Keratinocyte (primary cell): ENCODE data around the gene GRM4. TPM values are rescaled to one million over a fixed set of nuclear protein-coding genes. Genes with fewer than 3 reads are reported as not detected.

Experiments used
- DNase-seq: peaks from one replicate; pipeline ENCODE4 v3.0.0-alpha.2; 2011; ENCODE audit warnings: low read depth, missing footprints, low spot score
- FAIRE-seq: peaks from 2 replicates; lab custom pipeline; 2011; peaks lifted over from hg19 to GRCh38; lab: Jason Lieb, UNC
- H2AFZ ChIP-seq: 2 replicates; pipeline ENCODE4 v1.6.0; 2012; ENCODE audit warnings: low read length, control low read depth, inconsistent platforms; ENCODE audit not compliant: control insufficient read depth
- H3K27ac ChIP-seq: 2 replicates; pipeline ENCODE4 v1.5.1; 2011; ENCODE audit warnings: low read length; ENCODE audit not compliant: control insufficient read depth, insufficient read depth
- H3K27me3 ChIP-seq: 3 replicates; pipeline ENCODE4 v1.6.0; 2011; ENCODE audit warnings: low read length; ENCODE audit not compliant: control insufficient read depth, insufficient read depth; ENCODE audit errors: extremely low read depth
- H3K36me3 ChIP-seq, 2 experiments: 2 replicates in 1 of 2; 3 replicates in 1 of 2; pipeline ENCODE4 v1.5.1; 2011; ENCODE audit warnings: low read length in 2 of 2, mild to moderate bottlenecking in 1 of 2; ENCODE audit not compliant: control insufficient read depth in 2 of 2, insufficient read depth in 2 of 2; ENCODE audit errors: extremely low read depth in 1 of 2
- H3K4me1 ChIP-seq: 3 replicates; pipeline ENCODE4 v1.5.1; 2011; ENCODE audit warnings: low read length; ENCODE audit not compliant: control insufficient read depth, insufficient read depth; ENCODE audit errors: extremely low read depth
- H3K4me2 ChIP-seq: 3 replicates; pipeline ENCODE4 v1.6.0; 2011; ENCODE audit warnings: low read depth, low read length; ENCODE audit not compliant: control insufficient read depth, insufficient read depth; ENCODE audit errors: extremely low read depth
- H3K4me3 ChIP-seq, 3 experiments: fragments of 200-600 bp in 1 of 3; sonication (generic) in 1 of 3; 2 replicates in 2 of 3; 3 replicates in 1 of 3; pipeline ENCODE4 v1.5.1; 2011 to 2016; ENCODE audit warnings: low read length in 3 of 3, mild to moderate bottlenecking in 3 of 3, control low read depth in 2 of 3, inconsistent platforms in 1 of 3, low read depth in 1 of 3, mixed read lengths in 1 of 3, mixed run types in 1 of 3, moderate library complexity in 1 of 3; ENCODE audit not compliant: control insufficient read depth in 2 of 3, insufficient read depth in 2 of 3; ENCODE audit errors: extremely low read depth in 1 of 3
- H3K79me2 ChIP-seq: 2 replicates; pipeline ENCODE4 v1.6.0; 2012; ENCODE audit warnings: low read length; ENCODE audit not compliant: control insufficient read depth, insufficient read depth
- H3K9ac ChIP-seq: 3 replicates; pipeline ENCODE4 v1.6.0; 2011; ENCODE audit warnings: low read length; ENCODE audit not compliant: control insufficient read depth, insufficient read depth; ENCODE audit errors: extremely low read depth
- H3K9me1 ChIP-seq: 3 replicates; pipeline ENCODE4 v1.6.0; 2011; ENCODE audit warnings: low read length; ENCODE audit not compliant: control insufficient read depth, insufficient read depth; ENCODE audit errors: extremely low read depth
- H3K9me3 ChIP-seq: 2 replicates; pipeline ENCODE4 v1.5.1; 2012; ENCODE audit warnings: low read depth, low read length; ENCODE audit not compliant: control insufficient read depth
- H4K20me1 ChIP-seq: 3 replicates; pipeline ENCODE4 v1.6.0; 2011; ENCODE audit warnings: low read length; ENCODE audit not compliant: control insufficient read depth, insufficient read depth; ENCODE audit errors: extremely low read depth
- EZH2 ChIP-seq: IDR thresholded peaks from one replicate; pipeline ENCODE4 v1.6.1; 2012; ENCODE audit warnings: inconsistent platforms, mild to moderate bottlenecking, low read length, moderate library complexity
- dilution Hi-C: fragments of 300-500 bp; cut with MboI; formaldehyde crosslinking; loops from one replicate; pipeline ENCODE4 v1.7.0; 2020; ENCODE audit warnings: low sequenced_read_pairs; ENCODE audit not compliant: extremely low pct_ligation_motif_present
- polyA plus RNA-seq, 5 experiments: library from polyadenylated mRNA; depleted of rRNA in 3 of 5; stranded (reverse) in 3 of 5; stranded (forward) in 1 of 5; unstranded in 1 of 5; fragments of >200 nt; gene quantifications; 1 replicate in 1 of 5; 2 replicates in 3 of 5; 3 replicates in 1 of 5; pipeline versions ENCODE4 v1.2.1 to v1.2.3, GENCODE V29; 2011 to 2012; ENCODE audit warnings: missing spikeins in 2 of 5, low read depth in 1 of 5, low replicate concordance in 1 of 5
- TF ChIP-seq, protein P1 (sequence below), 3 experiments: IDR thresholded peaks in 1 of 3; conservative IDR thresholded peaks in 1 of 3; optimal IDR thresholded peaks in 1 of 3; 2 replicates in 2 of 3; 3 replicates in 1 of 3; pipeline versions ENCODE3 to v1.5.1; 2011; ENCODE audit warnings: low read length in 3 of 3, mild to moderate bottlenecking in 3 of 3, moderate library complexity in 2 of 3, control low read depth in 1 of 3, inconsistent platforms in 1 of 3; ENCODE audit not compliant: insufficient read depth in 2 of 3; ENCODE audit errors: extremely low read depth in 1 of 3

Gene GRM4
- polyA plus RNA-seq, 1 donor (not counting 4 experiments of a cell fraction or from before 2014, with no cell fraction given), result not detected

DNA sequence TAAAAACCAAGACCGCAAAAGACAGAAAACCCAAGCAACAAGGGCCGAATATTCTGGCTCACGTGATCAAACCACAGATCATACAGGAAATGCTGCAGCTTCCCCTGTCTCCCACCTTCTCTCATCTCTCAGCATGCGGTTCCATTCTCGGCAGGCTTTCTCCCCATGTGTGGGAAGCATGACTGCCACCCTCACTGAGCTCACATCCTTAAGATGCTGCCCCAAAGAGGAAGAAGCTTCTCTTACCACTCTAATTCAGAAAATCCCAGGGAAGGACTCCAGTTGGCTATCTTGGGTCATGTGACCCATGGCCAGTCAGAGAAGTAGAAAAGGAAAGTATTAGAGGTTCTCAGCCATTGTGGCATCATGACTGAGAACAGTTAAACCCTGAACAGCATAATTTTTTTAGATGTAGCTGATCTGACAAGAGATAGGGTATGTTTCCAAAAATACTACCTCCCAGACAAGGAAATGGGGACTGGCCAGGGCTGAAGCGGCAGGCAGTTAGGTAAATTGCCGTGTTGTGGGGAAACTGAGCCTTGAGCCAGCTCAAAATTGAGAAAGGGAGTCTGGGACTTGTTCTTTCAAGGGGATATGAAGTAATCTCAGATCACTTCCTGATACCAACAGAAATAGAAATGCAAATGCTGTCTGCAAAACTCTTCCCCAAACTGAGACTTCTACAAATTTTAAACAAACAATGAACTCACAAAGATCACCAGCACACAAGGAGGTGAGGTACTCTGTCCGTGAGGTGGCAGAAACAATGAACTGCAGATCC is 37.1 kb upstream of the GRM4 start:
- Histone ChIP-seq H4K20me1 (no peaks in the 10 kb centered on the region), H3K9me3 (no peaks in the 10 kb centered on the region), H3K36me3 (no peaks in the 10 kb centered on the region), H3K27ac (no peak overlapping the region), H3K9ac (no peak overlapping the region), H3K27me3 (no peaks in the 10 kb centered on the region), H3K9me1 (no peaks in the 10 kb centered on the region), H3K4me2 (no peak overlapping the region), H3K4me1 (peaks cover 6% of the 10 kb centered on the region), H3K79me2 (no peaks in the 10 kb centered on the region), H2AFZ (no peak overlapping the region), H3K4me3 (no peak overlapping the region)
- dilution Hi-C loops, result no loop called here
- no peak for FAIRE-seq
- DNase-seq, result no peak
- TF ChIP-seq EZH2, result no peak
- TF ChIP-seq, protein P1, sequence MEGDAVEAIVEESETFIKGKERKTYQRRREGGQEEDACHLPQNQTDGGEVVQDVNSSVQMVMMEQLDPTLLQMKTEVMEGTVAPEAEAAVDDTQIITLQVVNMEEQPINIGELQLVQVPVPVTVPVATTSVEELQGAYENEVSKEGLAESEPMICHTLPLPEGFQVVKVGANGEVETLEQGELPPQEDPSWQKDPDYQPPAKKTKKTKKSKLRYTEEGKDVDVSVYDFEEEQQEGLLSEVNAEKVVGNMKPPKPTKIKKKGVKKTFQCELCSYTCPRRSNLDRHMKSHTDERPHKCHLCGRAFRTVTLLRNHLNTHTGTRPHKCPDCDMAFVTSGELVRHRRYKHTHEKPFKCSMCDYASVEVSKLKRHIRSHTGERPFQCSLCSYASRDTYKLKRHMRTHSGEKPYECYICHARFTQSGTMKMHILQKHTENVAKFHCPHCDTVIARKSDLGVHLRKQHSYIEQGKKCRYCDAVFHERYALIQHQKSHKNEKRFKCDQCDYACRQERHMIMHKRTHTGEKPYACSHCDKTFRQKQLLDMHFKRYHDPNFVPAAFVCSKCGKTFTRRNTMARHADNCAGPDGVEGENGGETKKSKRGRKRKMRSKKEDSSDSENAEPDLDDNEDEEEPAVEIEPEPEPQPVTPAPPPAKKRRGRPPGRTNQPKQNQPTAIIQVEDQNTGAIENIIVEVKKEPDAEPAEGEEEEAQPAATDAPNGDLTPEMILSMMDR (optimal IDR thresholded peaks at IDR 0.05 in 1 of 3, IDR thresholded peaks at IDR 0.05 in 1 of 3, conservative IDR thresholded peaks at IDR 0.05 in 1 of 3; ENCODE audit: extremely low read depth in 1 of 3, insufficient read depth in 2 of 3, low read length in 3 of 3), result no peak

DNA sequence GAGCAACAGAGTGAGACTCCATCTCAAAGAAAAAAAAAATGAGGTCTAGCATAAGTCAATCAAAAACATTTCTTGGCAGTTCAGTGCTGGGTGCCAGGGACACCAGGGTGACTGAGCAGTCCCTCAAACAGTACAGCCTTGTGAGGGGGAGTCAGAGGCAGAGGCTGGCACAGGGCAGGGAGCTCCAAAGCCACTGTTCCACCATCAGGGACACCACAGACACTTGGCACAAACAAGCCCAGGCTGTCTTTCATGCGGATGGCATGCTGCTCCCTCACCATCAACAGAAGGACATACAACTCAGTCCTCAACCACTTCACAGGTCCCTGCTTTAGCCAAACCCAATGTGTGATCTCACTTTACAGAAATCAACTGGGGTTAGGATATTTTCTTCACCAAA is 36.0 kb upstream of the GRM4 start:
- Histone ChIP-seq H3K27me3 (no peaks in the 10 kb centered on the region), H3K9me1 (no peaks in the 10 kb centered on the region), H3K4me2 (no peak overlapping the region), H3K4me3 (no peak overlapping the region), H2AFZ (no peak overlapping the region), H4K20me1 (no peaks in the 10 kb centered on the region), H3K9ac (no peak overlapping the region), H3K79me2 (no peaks in the 10 kb centered on the region), H3K36me3 (no peaks in the 10 kb centered on the region), H3K27ac (no peak overlapping the region), H3K4me1 (peaks cover 6% of the 10 kb centered on the region), H3K9me3 (no peaks in the 10 kb centered on the region)
- TF ChIP-seq EZH2, result no peak
- TF ChIP-seq, protein P1 (optimal IDR thresholded peaks at IDR 0.05 in 1 of 3, IDR thresholded peaks at IDR 0.05 in 1 of 3, conservative IDR thresholded peaks at IDR 0.05 in 1 of 3; ENCODE audit: extremely low read depth in 1 of 3, insufficient read depth in 2 of 3, low read length in 3 of 3), result no peak
- no peak for DNase-seq
- no peak for FAIRE-seq
- dilution Hi-C loops, result no loop called here
